ENCODE measurements around the gene PARL.

DNA sequence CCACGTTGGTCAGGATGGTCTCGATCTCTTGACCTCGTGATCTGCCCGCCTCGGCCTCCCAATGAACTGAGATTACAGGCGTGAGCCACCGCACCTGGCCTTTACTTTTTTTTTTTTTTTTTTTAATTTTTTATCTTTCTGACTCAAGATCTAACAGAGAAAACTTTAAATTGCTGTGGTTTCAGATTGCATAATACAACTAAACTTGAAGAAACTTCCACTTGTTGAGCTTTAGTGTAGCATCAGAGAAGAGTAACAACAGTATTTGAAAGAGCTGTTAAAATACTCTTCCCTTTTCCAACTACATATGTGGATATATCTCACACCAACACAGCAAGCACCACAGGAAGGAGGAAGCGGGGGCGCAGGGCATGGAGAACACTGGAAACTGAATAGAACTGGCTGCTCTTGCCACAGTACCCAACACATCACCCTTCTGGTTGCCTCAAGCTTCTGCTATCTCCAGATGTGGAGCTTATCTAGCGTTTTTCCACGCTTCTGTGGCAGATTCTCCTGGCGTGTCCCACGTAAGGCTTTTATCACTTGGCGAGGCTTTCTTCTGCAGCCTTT lies 104.7 kb downstream of the PARL start:
- TF ChIP-seq TEAD4 (IDR thresholded peaks at IDR 0.05) (no peak), CEBPB (IDR thresholded peaks at IDR 0.05) (no peak), TAF1 (IDR thresholded peaks at IDR 0.05; ENCODE audit: low read depth) (no peak), REST (IDR thresholded peaks at IDR 0.05; ENCODE audit: low read depth) (no peak), CREB1 (IDR thresholded peaks at IDR 0.05; ENCODE audit: low read depth) (no peak), TCF12 (IDR thresholded peaks at IDR 0.05; ENCODE audit: low read depth) (no peak), USF1 (IDR thresholded peaks at IDR 0.05) (no peak), YY1 (IDR thresholded peaks at IDR 0.05; ENCODE audit: low read depth) (no peak)
